GM12878 (cell line): ENCODE results near the gene SLC2A9. TPM values are rescaled to one million over a fixed set of nuclear protein-coding genes. Genes with fewer than 3 reads are reported as not detected.

ENCODE experiments used
- ATAC-seq: fragments of 200-7000 bp; cut with Tn5 transposase; 3 replicates; pipeline ENCODE4 v1.9.1; 2020; ENCODE audit warnings: mild to moderate bottlenecking, moderate library complexity
- BruUV-seq: library from RNA; stranded (reverse); fragments of 400-500 nt; replicated peaks from 2 replicates; lab custom pipeline; 2021; lab: Mats Ljungman, UMichigan
- CTCF ChIA-PET: fragments of 300-600 bp; sonication (Branson Sonifier 250); formaldehyde crosslinking; extraction: SDS; loops from one replicate; lab custom pipeline; 2021; ENCODE audit warnings: inconsistent platforms; lab: Yijun Ruan, JAX
- POLR2A ChIA-PET: fragments of 350-600 bp; formaldehyde crosslinking; extraction: SDS; loops from one replicate; lab custom pipeline; 2021; ENCODE audit warnings: inconsistent platforms; lab: Charles Lee
- RAD21 ChIA-PET: fragments of 300-600 bp; sonication (Branson Sonifier 250); formaldehyde crosslinking; loops from one replicate; lab custom pipeline; 2023; ENCODE audit warnings: antibody characterized with exemption; ENCODE audit not compliant: unreplicated experiment; lab: Charles Lee
- SMC1A ChIA-PET: fragments of 300-600 bp; sonication (Branson Sonifier 250); formaldehyde crosslinking; loops from one replicate; lab custom pipeline; 2023; ENCODE audit not compliant: unreplicated experiment, uncharacterized antibody; lab: Charles Lee
- DNase-seq: peaks from one replicate; pipeline ENCODE4 v3.0.0-alpha.2; 2011; ENCODE audit warnings: low read depth, low spot score
- FAIRE-seq: peaks from 3 replicates; lab custom pipeline; 2011; peaks lifted over from hg19 to GRCh38; lab: Jason Lieb, UNC
- H2AFZ ChIP-seq: 2 replicates; pipeline ENCODE4 v1.6.0; 2011; ENCODE audit warnings: low read depth, low read length, control low read depth; ENCODE audit not compliant: control insufficient read depth
- H3K27ac ChIP-seq: 2 replicates; pipeline ENCODE4 v1.5.1; 2011; ENCODE audit warnings: control low read depth; ENCODE audit not compliant: control insufficient read depth, insufficient read depth
- H3K27me3 ChIP-seq, 2 experiments: replicated peaks in 1 of 2; 2 replicates each; pipeline versions ENCODE4 v1.6.0 to v1.6.1; 2011; ENCODE audit warnings: low read length in 1 of 2; ENCODE audit not compliant: control insufficient read depth in 2 of 2, insufficient read depth in 2 of 2
- H3K36me3 ChIP-seq, 2 experiments: 2 replicates each; pipeline ENCODE4 v1.5.1; 2011; ENCODE audit warnings: low read length in 1 of 2; ENCODE audit not compliant: control insufficient read depth in 2 of 2, insufficient read depth in 2 of 2
- H3K4me1 ChIP-seq: 2 replicates; pipeline ENCODE4 v1.6.1; 2011; ENCODE audit warnings: mild to moderate bottlenecking, low read length, moderate library complexity, mixed read lengths; ENCODE audit not compliant: control insufficient read depth, insufficient read depth
- H3K4me2 ChIP-seq: 2 replicates; pipeline ENCODE4 v1.6.0; 2011; ENCODE audit warnings: control low read depth; ENCODE audit not compliant: control insufficient read depth, insufficient read depth
- H3K4me3 ChIP-seq: fragments of 200-600 bp; sonication (generic); 2 replicates; pipeline ENCODE4 v1.5.1; 2016
- H3K79me2 ChIP-seq: 2 replicates; pipeline ENCODE4 v1.6.0; 2011; ENCODE audit warnings: low read length; ENCODE audit not compliant: control insufficient read depth, insufficient read depth
- H3K9ac ChIP-seq: 2 replicates; pipeline ENCODE4 v1.8.0; 2011; ENCODE audit warnings: low read length, control low read depth, mixed read lengths; ENCODE audit not compliant: control insufficient read depth, insufficient read depth
- H3K9me3 ChIP-seq: replicated peaks from 3 replicates; pipeline ENCODE4 v1.5.1; 2011; ENCODE audit warnings: mild to moderate bottlenecking, low read length; ENCODE audit not compliant: control insufficient read depth, insufficient read depth
- H4K20me1 ChIP-seq: 2 replicates; pipeline ENCODE4 v1.6.0; 2011; ENCODE audit not compliant: control insufficient read depth, insufficient read depth
- BCLAF1 ChIP-seq: fragments of 450-650 bp; IDR thresholded peaks from 2 replicates; pipeline ENCODE4 v1.6.1; 2017; ENCODE audit warnings: antibody characterized with exemption, mild to moderate bottlenecking, moderate library complexity
- EGR1 ChIP-seq, 2 experiments: IDR thresholded peaks; 1 replicate in 1 of 2; 2 replicates in 1 of 2; pipeline ENCODE4 v1.6.1; 2011 to 2012; ENCODE audit warnings: low read depth in 2 of 2, low read length in 2 of 2, borderline replicate concordance in 1 of 2, mild to moderate bottlenecking in 1 of 2, moderate library complexity in 1 of 2
- MAX ChIP-seq: IDR thresholded peaks from 2 replicates; pipeline ENCODE4 v1.6.1; 2012; ENCODE audit warnings: low read depth, low read length, improper control_type of control experiment
- MEF2A ChIP-seq: IDR thresholded peaks from 2 replicates; pipeline ENCODE4 v1.6.1; 2011; ENCODE audit warnings: low read depth, mild to moderate bottlenecking, low read length, moderate library complexity; ENCODE audit not compliant: insufficient read depth
- NFXL1 ChIP-seq: fragments of 450-650 bp; IDR thresholded peaks from 2 replicates; pipeline ENCODE4 v1.6.1; 2017; ENCODE audit warnings: antibody characterized with exemption, mild to moderate bottlenecking, borderline replicate concordance
- PAX5 ChIP-seq: IDR thresholded peaks from 2 replicates; pipeline ENCODE4 v1.6.1; 2011; ENCODE audit warnings: low read depth, low read length, borderline replicate concordance
- POLR2A ChIP-seq: IDR thresholded peaks from 2 replicates; pipeline ENCODE4 v1.6.1; 2011; ENCODE audit warnings: low read depth, mild to moderate bottlenecking, low read length
- POLR2AphosphoS2 ChIP-seq: IDR thresholded peaks from 2 replicates; pipeline ENCODE4 v1.6.1; 2011; ENCODE audit warnings: low read depth, mild to moderate bottlenecking, low read length, improper control_type of control experiment, moderate library complexity
- RCOR1 ChIP-seq: conservative IDR thresholded peaks from 2 replicates; pipeline ENCODE4 v1.6.1; 2012; ENCODE audit warnings: low read depth, low read length, improper control_type of control experiment
- RELA ChIP-seq: fragments of 450-650 bp; IDR thresholded peaks from 2 replicates; pipeline ENCODE4 v1.8.0; 2014; ENCODE audit warnings: borderline replicate concordance; ENCODE audit not compliant: partially characterized antibody
- SIX5 ChIP-seq: IDR thresholded peaks from 2 replicates; pipeline ENCODE4 v1.6.1; 2011; ENCODE audit warnings: mild to moderate bottlenecking, low read depth, low read length, moderate library complexity; ENCODE audit not compliant: severe bottlenecking
- SREBF1 ChIP-seq: IDR thresholded peaks from 2 replicates; pipeline ENCODE4 v1.6.1; 2012; ENCODE audit warnings: mild to moderate bottlenecking, low read length
- SUZ12 ChIP-seq: fragments of 200-600 bp; sonication (generic); IDR thresholded peaks from one replicate; pipeline ENCODE4 v1.6.1; 2018; ENCODE audit warnings: antibody characterized with exemption, mild to moderate bottlenecking; ENCODE audit not compliant: unreplicated experiment
- USF1 ChIP-seq: IDR thresholded peaks from 2 replicates; pipeline ENCODE4 v1.6.1; 2011; ENCODE audit warnings: borderline replicate concordance, low read depth, mild to moderate bottlenecking, moderate library complexity, mixed read lengths, low read length; ENCODE audit not compliant: insufficient read depth; ENCODE audit errors: extremely low read length
- ZNF384 ChIP-seq: IDR thresholded peaks from 2 replicates; pipeline ENCODE4 v1.6.1; 2012; ENCODE audit warnings: low read depth, mild to moderate bottlenecking, low read length, improper control_type of control experiment, borderline replicate concordance
- ZNF622 ChIP-seq: fragments of 450-650 bp; IDR thresholded peaks from 2 replicates; pipeline ENCODE4 v1.6.1; 2017; ENCODE audit warnings: mild to moderate bottlenecking, inconsistent platforms
- WGBS: methylation state at CpG from one replicate; pipeline ENCODE4 v1.1.6; 2016; ENCODE audit warnings: low lambda C conversion rate; ENCODE audit not compliant: insufficient replicate concordance, insufficient coverage; ENCODE audit errors: missing lambda C conversion rate; 5-methylcytosine and 5-hydroxymethylcytosine counted together
- in situ Hi-C: fragments of 300-500 bp; cut with MboI; formaldehyde crosslinking; loops from 9 replicates; pipeline ENCODE4 v1.14.3; 2018; ENCODE audit warnings: mixed read lengths
- intact Hi-C: fragments of 100-400 bp; cut with micrococcal nuclease; formaldehyde crosslinking; loops from one replicate; pipeline ENCODE4 v1.14.2; 2022; ENCODE audit not compliant: unreplicated experiment
- polyA plus RNA-seq, 11 experiments: library from polyadenylated mRNA; depleted of rRNA in 4 of 11; unstranded in 6 of 11; stranded (reverse) in 5 of 11; fragments of >200 nt; fragmentation: Nextera tagmentation in 4 of 11; fragmentation: Illumina TruSeq in 1 of 11; extraction: Ambion mirVana in 4 of 11; extraction: Trizol in 1 of 11; gene quantifications; 1 replicate in 1 of 11; 2 replicates in 10 of 11; pipeline versions ENCODE4 v1.2.1 to v1.2.3, GENCODE V29; 2011 to 2016; ENCODE audit warnings: inconsistent platforms in 2 of 11, missing spikeins in 2 of 11, low read depth in 1 of 11
- total RNA-seq, 4 experiments: library from RNA; depleted of rRNA in 3 of 4; stranded (reverse); fragments of >200 nt in 3 of 4; fragmentation: Illumina TruSeq in 1 of 4; extraction: Trizol in 1 of 4; gene quantifications; 2 replicates each; pipeline versions ENCODE4 v1.2.1 to v1.2.3, GENCODE V29; 2013 to 2021

The SLC2A9 gene
- total and polyA plus RNA-seq, 10 of the 15 experiments (the other 5 are each of a cell fraction or from before 2014, with no cell fraction given) = 0.28 to 2.8 (median 1.2) TPM

- TF ChIP-seq RELA = no peak
- TF ChIP-seq POLR2AphosphoS2 = no peak
- TF ChIP-seq POLR2A = no peak
- TF ChIP-seq, all 136 proteins: peak for 0
These were observed 127.8 kb downstream of the SLC2A9 start (continued) for GRCh38 chr4:9893329-9894108.

- no peak overlapping the region for H3K4me2 ChIP-seq
- no peak overlapping the region for H3K27ac ChIP-seq
- intact Hi-C loops = no loop called here
- ChIA-PET CTCF (interaction anchor here (0.7 to 1.7 kb wide), 3 partner anchors 123 to 644 kb away, joined by 3 to 5 read pairs (median 3); no protein-coding TSS in a partner anchor), SMC1A (interaction anchor here (0.6 to 1.6 kb wide), 3 partner anchors 12 to 496 kb away, joined by 3 to 6 read pairs (median 3); no protein-coding TSS in a partner anchor), RAD21 (interaction anchor here (0.7 kb wide), 1 partner anchor 123 kb away, joined by 3 read pairs; no protein-coding TSS in a partner anchor), POLR2A (no interaction called here)
- peaks cover 3% of the 10 kb centered on the region; the same call in 1 of the 2 replicates for H3K4me1 ChIP-seq
- TF ChIP-seq PAX5 = no peak
- TF ChIP-seq ZNF622 = no peak
- no peak for TF ChIP-seq BCLAF1
- no peak for TF ChIP-seq SUZ12
- TF ChIP-seq RCOR1 = no peak
- TF ChIP-seq ZNF384 = no peak
- TF ChIP-seq RELA = no peak
- TF ChIP-seq MAX = no peak
- TF ChIP-seq EGR1 (IDR thresholded peaks at IDR 0.05; ENCODE audit: borderline replicate concordance in 1 of 2, low read depth in 2 of 2, low read length in 2 of 2) = no peak
- TF ChIP-seq NFXL1 = no peak
- TF ChIP-seq SREBF1 = no peak
- TF ChIP-seq MEF2A = no peak
- TF ChIP-seq USF1 = no peak
- no peak for TF ChIP-seq SIX5
- no TSS peak for BruUV-seq
- in situ Hi-C loops = no loop called here
- H3K79me2 ChIP-seq = no peaks in the 10 kb centered on the region
- no peak for DNase-seq
- H4K20me1 ChIP-seq = no peaks in the 10 kb centered on the region
- no peaks in the 10 kb centered on the region for H3K27me3 ChIP-seq
- FAIRE-seq = no peak
- H3K9ac ChIP-seq = no peak overlapping the region
- no peaks in the 10 kb centered on the region for H3K9me3 ChIP-seq
- no peak overlapping the region for H2AFZ ChIP-seq
- ATAC-seq = no peak
- no peak overlapping the region for H3K4me3 ChIP-seq
- H3K36me3 ChIP-seq = no peaks in the 10 kb centered on the region
- WGBS = 54% methylated on average over 7 of the region's 7 CpGs
These were observed 129.6 kb downstream of the SLC2A9 start for GRCh38 chr4:9891740-9892139.
